PFSK-1 (cell line): ENCODE measurements around the gene TPH1.

Experiments
- FOXP2 ChIP-seq: optimal IDR thresholded peaks from 2 replicates; pipeline ENCODE3; 2011; ENCODE audit warnings: borderline replicate concordance, control low read depth, inconsistent platforms; ENCODE audit not compliant: insufficient read depth; ENCODE audit errors: extremely low read length, extremely low read depth
- POLR2AphosphoS5 ChIP-seq: IDR thresholded peaks from 2 replicates; pipeline ENCODE4 v1.6.1; 2012; ENCODE audit warnings: low read depth, mild to moderate bottlenecking, control low read depth, low read length, moderate library complexity
- TAF1 ChIP-seq: IDR thresholded peaks from 2 replicates; pipeline ENCODE4 v1.6.1; 2012; ENCODE audit warnings: low read length, control low read depth, borderline replicate concordance; ENCODE audit not compliant: insufficient read depth
- TF ChIP-seq, protein P1 (sequence below), 2 experiments: IDR thresholded peaks; 2 replicates each; pipeline versions ENCODE4 v1.6.1 to v1.8.0; 2011 to 2012; ENCODE audit warnings: low read depth in 2 of 2, low read length in 2 of 2, control low read depth in 1 of 2, inconsistent platforms in 1 of 2, mild to moderate bottlenecking in 1 of 2, moderate library complexity in 1 of 2; ENCODE audit not compliant: insufficient read depth in 1 of 2

GRCh38 chr11:18081551-18081950 is 35.5 kb upstream of the TPH1 start:
- TF ChIP-seq, protein P1, sequence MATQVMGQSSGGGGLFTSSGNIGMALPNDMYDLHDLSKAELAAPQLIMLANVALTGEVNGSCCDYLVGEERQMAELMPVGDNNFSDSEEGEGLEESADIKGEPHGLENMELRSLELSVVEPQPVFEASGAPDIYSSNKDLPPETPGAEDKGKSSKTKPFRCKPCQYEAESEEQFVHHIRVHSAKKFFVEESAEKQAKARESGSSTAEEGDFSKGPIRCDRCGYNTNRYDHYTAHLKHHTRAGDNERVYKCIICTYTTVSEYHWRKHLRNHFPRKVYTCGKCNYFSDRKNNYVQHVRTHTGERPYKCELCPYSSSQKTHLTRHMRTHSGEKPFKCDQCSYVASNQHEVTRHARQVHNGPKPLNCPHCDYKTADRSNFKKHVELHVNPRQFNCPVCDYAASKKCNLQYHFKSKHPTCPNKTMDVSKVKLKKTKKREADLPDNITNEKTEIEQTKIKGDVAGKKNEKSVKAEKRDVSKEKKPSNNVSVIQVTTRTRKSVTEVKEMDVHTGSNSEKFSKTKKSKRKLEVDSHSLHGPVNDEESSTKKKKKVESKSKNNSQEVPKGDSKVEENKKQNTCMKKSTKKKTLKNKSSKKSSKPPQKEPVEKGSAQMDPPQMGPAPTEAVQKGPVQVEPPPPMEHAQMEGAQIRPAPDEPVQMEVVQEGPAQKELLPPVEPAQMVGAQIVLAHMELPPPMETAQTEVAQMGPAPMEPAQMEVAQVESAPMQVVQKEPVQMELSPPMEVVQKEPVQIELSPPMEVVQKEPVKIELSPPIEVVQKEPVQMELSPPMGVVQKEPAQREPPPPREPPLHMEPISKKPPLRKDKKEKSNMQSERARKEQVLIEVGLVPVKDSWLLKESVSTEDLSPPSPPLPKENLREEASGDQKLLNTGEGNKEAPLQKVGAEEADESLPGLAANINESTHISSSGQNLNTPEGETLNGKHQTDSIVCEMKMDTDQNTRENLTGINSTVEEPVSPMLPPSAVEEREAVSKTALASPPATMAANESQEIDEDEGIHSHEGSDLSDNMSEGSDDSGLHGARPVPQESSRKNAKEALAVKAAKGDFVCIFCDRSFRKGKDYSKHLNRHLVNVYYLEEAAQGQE (IDR thresholded peaks at IDR 0.05; ENCODE audit: insufficient read depth in 1 of 2, low read depth in 2 of 2, low read length in 2 of 2) = no peak
- TF ChIP-seq POLR2AphosphoS5 = no peak
- TF ChIP-seq TAF1 = no peak
- no peak for TF ChIP-seq FOXP2
